Measurements from ENCODE around the gene RNF5.

GRCh38 chr6:32183030-32183429, 4.8 kb downstream of the RNF5 start:
- TF ChIP-seq EZH2phosphoT487 (IDR thresholded peaks at IDR 0.05; ENCODE audit: low read depth, severe bottlenecking, unreplicated experiment) (no peak), CTCF (IDR thresholded peaks at IDR 0.05; ENCODE audit: poor library complexity) (no peak), EZH2 (IDR thresholded peaks at IDR 0.05; ENCODE audit: borderline replicate concordance) (no peak)

Measured in hepatocyte (in vitro differentiated cells).